Tibial nerve (tissue), 4 donors: Measurements from ENCODE around the gene RTP2. TPM values are rescaled to one million over a fixed set of nuclear protein-coding genes. Genes with fewer than 3 reads are reported as not detected.

Source experiments
- DNase-seq, 2 donors: peaks; one replicate each; pipeline ENCODE4 v3.0.0-alpha.2; 2019; ENCODE audit warnings: low spot score in 2 of 2
- H3K27ac ChIP-seq, 4 donors: fragments of 200-600 bp; sonication (generic) in 3 of 4; one replicate each; pipeline ENCODE4 v1.5.1; 2017 to 2019; ENCODE audit warnings: mild to moderate bottlenecking in 1 of 4
- H3K27me3 ChIP-seq, 2 donors: fragments of 200-600 bp; sonication (generic) in 1 of 2; one replicate each; pipeline versions ENCODE4 v1.5.1 to v1.6.0; 2017 to 2019
- H3K36me3 ChIP-seq, 3 donors: fragments of 200-600 bp; sonication (generic); one replicate each; pipeline ENCODE4 v1.5.1; 2018 to 2019
- H3K4me1 ChIP-seq, 4 donors: fragments of 200-600 bp; sonication (generic) in 3 of 4; one replicate each; pipeline ENCODE4 v1.5.1; 2017 to 2019
- H3K4me3 ChIP-seq, 4 donors: fragments of 200-600 bp; sonication (generic) in 3 of 4; one replicate each; pipeline ENCODE4 v1.5.1; 2017 to 2019; ENCODE audit warnings: mild to moderate bottlenecking in 1 of 4, moderate library complexity in 1 of 4
- H3K9me3 ChIP-seq, 4 donors: fragments of 200-600 bp; sonication (generic) in 3 of 4; one replicate each; pipeline ENCODE4 v1.5.1; 2017 to 2019
- CTCF ChIP-seq, 5 experiments: fragments of 200-600 bp in 3 of 5; fragments of 450-650 bp in 2 of 5; sonication (generic) in 3 of 5; IDR thresholded peaks; one replicate each; pipeline ENCODE4 v1.5.1; 2016 to 2019; ENCODE audit warnings: antibody characterized with exemption in 5 of 5, mild to moderate bottlenecking in 3 of 5, moderate library complexity in 2 of 5
- EP300 ChIP-seq, 2 donors: sonication (generic); formaldehyde crosslinking; IDR thresholded peaks; one replicate each; pipeline ENCODE4 v1.6.1; 2017; ENCODE audit warnings: antibody characterized with exemption in 2 of 2, mild to moderate bottlenecking in 1 of 2
- POLR2A ChIP-seq, 2 donors: fragments of 450-650 bp; IDR thresholded peaks; one replicate each; pipeline ENCODE4 v1.6.1; 2017; ENCODE audit warnings: antibody characterized with exemption in 2 of 2, mild to moderate bottlenecking in 2 of 2, moderate library complexity in 2 of 2
- WGBS, 2 donors: methylation state at CpG; one replicate each; pipeline ENCODE4 v1.1.5; 2018; 5-methylcytosine and 5-hydroxymethylcytosine counted together
- total RNA-seq, 4 donors: library from RNA; depleted of rRNA; stranded (reverse); fragments of >200 nt; gene quantifications; one replicate each; pipeline ENCODE4 v1.1.0, GENCODE V29; 2016

RTP2 gene
- total RNA-seq, 4 donors from 2014 or later, result not detected

GRCh38 chr3:187714404-187714979 lies 12.1 kb upstream of the RTP2 start:
- TF ChIP-seq POLR2A (IDR thresholded peaks at IDR 0.05), result no peak
- peak; percentile 83 to 91 (median 89) for TF ChIP-seq CTCF (IDR thresholded peaks at IDR 0.05)
- no peaks in the 10 kb centered on the region for H3K9me3 ChIP-seq
- no peaks in the 10 kb centered on the region for H3K4me1 ChIP-seq
- 15 to 22% methylated on average over 4 of the region's 4 CpGs for WGBS, 2 donors
- H3K27me3 ChIP-seq, result no peaks in the 10 kb centered on the region
- peak; percentile 63 to 92 for DNase-seq
- H3K4me3 ChIP-seq, result no peak overlapping the region
- no peak overlapping the region for H3K27ac ChIP-seq
- no peaks in the 10 kb centered on the region for H3K36me3 ChIP-seq

DNA sequence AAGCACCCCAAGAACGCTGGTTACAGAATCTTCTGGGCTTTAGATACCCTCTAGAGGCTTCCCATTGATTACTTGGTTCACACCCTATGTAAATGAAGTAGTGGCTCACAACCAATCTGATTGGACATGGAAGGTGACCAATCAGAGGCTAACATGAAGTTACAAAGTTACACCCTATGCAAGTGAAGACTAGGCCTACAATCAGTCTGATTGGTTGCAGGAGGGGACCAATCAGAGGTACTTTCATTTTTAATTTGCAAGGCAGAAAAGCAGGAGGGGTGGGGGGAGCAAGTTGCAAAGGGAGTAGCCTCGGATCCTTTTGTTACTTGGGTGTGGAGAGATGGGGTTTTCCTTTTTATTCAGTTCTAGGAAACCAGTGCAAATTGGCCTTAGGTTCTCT lies 11.1 kb upstream of the RTP2 start:
- no peaks in the 10 kb centered on the region for H3K4me1 ChIP-seq
- no peaks in the 10 kb centered on the region for H3K27me3 ChIP-seq
- WGBS, 2 donors, result 86% methylated on average over 2 of the region's 2 CpGs
- no peak overlapping the region for H3K27ac ChIP-seq
- H3K36me3 ChIP-seq, result no peaks in the 10 kb centered on the region
- no peaks in the 10 kb centered on the region for H3K9me3 ChIP-seq
- TF ChIP-seq EP300 (IDR thresholded peaks at IDR 0.05), result no peak
- no peak for TF ChIP-seq CTCF (IDR thresholded peaks at IDR 0.05)
- TF ChIP-seq POLR2A (IDR thresholded peaks at IDR 0.05), result no peak
- no peak for DNase-seq
- H3K4me3 ChIP-seq, result no peak overlapping the region

GRCh38 chr3:187709155-187709554 lies 6.8 kb upstream of the RTP2 start:
- H3K4me3 ChIP-seq, result no peak overlapping the region
- H3K27me3 ChIP-seq, result no peaks in the 10 kb centered on the region
- H3K4me1 ChIP-seq, result no peaks in the 10 kb centered on the region
- TF ChIP-seq EP300 (IDR thresholded peaks at IDR 0.05) (no peak), CTCF (IDR thresholded peaks at IDR 0.05) (no peak), POLR2A (IDR thresholded peaks at IDR 0.05) (no peak)
- WGBS, 2 donors, result 74 to 79% methylated on average over 4 of the region's 4 CpGs
- no peaks in the 10 kb centered on the region for H3K9me3 ChIP-seq
- no peak overlapping the region for H3K27ac ChIP-seq
- no peaks in the 10 kb centered on the region for H3K36me3 ChIP-seq
- DNase-seq, result no peak

DNA sequence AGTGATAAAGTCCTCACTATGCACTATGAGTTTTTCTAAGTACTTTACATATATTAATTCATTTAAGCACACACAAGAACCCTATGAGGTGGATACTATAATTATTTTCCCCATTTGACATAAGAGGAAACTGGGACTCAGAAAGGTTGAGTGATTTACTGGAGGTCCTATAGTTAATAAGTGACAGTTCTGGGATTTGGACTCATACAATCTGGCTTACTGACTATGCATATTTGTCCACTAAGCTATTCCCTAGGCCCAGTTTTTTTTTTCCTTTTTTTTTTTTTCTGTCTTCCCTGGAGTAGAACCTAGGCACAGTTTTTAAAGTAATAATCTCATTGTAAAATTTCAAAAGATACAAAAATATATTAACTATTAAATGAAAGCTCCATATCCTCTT lies 6.3 kb upstream of the RTP2 start:
- TF ChIP-seq CTCF (IDR thresholded peaks at IDR 0.05) (no peak), EP300 (IDR thresholded peaks at IDR 0.05) (no peak), POLR2A (IDR thresholded peaks at IDR 0.05) (no peak)

GRCh38 chr3:187706971-187707370 lies 4.6 kb upstream of the RTP2 start:
- no peaks in the 10 kb centered on the region for H3K27me3 ChIP-seq
- TF ChIP-seq CTCF (IDR thresholded peaks at IDR 0.05) (no peak), POLR2A (IDR thresholded peaks at IDR 0.05) (no peak), EP300 (IDR thresholded peaks at IDR 0.05) (no peak)
- no peak overlapping the region for H3K4me3 ChIP-seq
- 89% methylated on average over 2 of the region's 2 CpGs for WGBS, 2 donors
- H3K36me3 ChIP-seq, result no peaks in the 10 kb centered on the region
- no peaks in the 10 kb centered on the region for H3K4me1 ChIP-seq
- no peak overlapping the region for H3K27ac ChIP-seq
- no peaks in the 10 kb centered on the region for H3K9me3 ChIP-seq
- DNase-seq, result peak in 1 of 2 donors; percentile 73

More for the DNA sequence above, 6.3 kb upstream of the RTP2 start:
- Histone ChIP-seq H3K27ac (no peak overlapping the region), H3K27me3 (no peaks in the 10 kb centered on the region), H3K36me3 (no peaks in the 10 kb centered on the region), H3K4me1 (no peaks in the 10 kb centered on the region), H3K9me3 (no peaks in the 10 kb centered on the region), H3K4me3 (no peak overlapping the region)
- DNase-seq, result no peak
